Fibroblast of lung (primary cell): ENCODE measurements around the gene LIPG.

Experiments used
- EZH2 ChIP-seq: IDR thresholded peaks from 2 replicates; pipeline ENCODE4 v1.5.1; 2012; ENCODE audit warnings: low read length, control low read depth, mild to moderate bottlenecking; ENCODE audit errors: missing control alignments
- TF ChIP-seq, protein P1 (sequence below), 2 donors: IDR thresholded peaks in 1 of 2; conservative IDR thresholded peaks in 1 of 2; 1 replicate in 1 of 2; 2 replicates in 1 of 2; pipeline ENCODE4 v1.5.1; 2011 to 2012; ENCODE audit warnings: low read length in 2 of 2, control low read depth in 1 of 2, inconsistent platforms in 1 of 2, low read depth in 1 of 2, mild to moderate bottlenecking in 1 of 2

- TF ChIP-seq, protein P1, sequence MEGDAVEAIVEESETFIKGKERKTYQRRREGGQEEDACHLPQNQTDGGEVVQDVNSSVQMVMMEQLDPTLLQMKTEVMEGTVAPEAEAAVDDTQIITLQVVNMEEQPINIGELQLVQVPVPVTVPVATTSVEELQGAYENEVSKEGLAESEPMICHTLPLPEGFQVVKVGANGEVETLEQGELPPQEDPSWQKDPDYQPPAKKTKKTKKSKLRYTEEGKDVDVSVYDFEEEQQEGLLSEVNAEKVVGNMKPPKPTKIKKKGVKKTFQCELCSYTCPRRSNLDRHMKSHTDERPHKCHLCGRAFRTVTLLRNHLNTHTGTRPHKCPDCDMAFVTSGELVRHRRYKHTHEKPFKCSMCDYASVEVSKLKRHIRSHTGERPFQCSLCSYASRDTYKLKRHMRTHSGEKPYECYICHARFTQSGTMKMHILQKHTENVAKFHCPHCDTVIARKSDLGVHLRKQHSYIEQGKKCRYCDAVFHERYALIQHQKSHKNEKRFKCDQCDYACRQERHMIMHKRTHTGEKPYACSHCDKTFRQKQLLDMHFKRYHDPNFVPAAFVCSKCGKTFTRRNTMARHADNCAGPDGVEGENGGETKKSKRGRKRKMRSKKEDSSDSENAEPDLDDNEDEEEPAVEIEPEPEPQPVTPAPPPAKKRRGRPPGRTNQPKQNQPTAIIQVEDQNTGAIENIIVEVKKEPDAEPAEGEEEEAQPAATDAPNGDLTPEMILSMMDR (conservative IDR thresholded peaks at IDR 0.05 in 1 of 2, IDR thresholded peaks at IDR 0.05 in 1 of 2; ENCODE audit: low read depth in 1 of 2, low read length in 2 of 2): no peak
- TF ChIP-seq EZH2: no peak
Observed at GRCh38 chr18:49638891-49639557, 77.2 kb downstream of the LIPG start.
